Measurements from ENCODE around the gene SSTR5. TPM values are rescaled to one million over a fixed set of nuclear protein-coding genes. Genes with fewer than 3 reads are reported as not detected.

Gene SSTR5
- total RNA-seq, 1 donor from 2014 or later, result not detected

DNA sequence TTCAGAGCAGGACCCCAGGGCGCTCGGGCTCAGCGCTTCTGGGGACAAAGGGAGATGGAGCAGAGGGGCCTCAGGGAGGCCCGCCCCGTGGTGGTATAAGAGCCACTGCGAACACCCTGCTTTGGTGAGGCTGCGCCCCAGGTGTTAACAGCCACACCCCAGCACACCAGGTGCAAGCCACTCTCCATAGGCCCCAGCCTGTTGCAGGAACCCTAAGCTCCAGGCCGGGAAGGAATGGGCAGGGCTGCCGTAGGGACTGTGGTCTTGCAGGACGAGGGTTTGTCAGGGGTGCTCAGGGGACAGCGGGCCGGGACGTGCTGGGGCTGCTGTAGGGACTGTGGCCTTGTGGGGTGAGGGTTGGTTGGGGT lies 17.0 kb upstream of the SSTR5 start:
- Mint-ChIP-seq H3K4me1 (no peaks in the 10 kb centered on the region), H3K27me3 (peaks cover 7% of the 10 kb centered on the region), H3K36me3 (ENCODE audit: low read depth) (no peaks in the 10 kb centered on the region), H3K27ac (no peak overlapping the region), H3K4me3 (no peak overlapping the region), H3K9me3 (peaks cover 4% of the 10 kb centered on the region)
- ATAC-seq (ENCODE audit: low read depth), result no peak
- TF ChIP-seq, protein P1, sequence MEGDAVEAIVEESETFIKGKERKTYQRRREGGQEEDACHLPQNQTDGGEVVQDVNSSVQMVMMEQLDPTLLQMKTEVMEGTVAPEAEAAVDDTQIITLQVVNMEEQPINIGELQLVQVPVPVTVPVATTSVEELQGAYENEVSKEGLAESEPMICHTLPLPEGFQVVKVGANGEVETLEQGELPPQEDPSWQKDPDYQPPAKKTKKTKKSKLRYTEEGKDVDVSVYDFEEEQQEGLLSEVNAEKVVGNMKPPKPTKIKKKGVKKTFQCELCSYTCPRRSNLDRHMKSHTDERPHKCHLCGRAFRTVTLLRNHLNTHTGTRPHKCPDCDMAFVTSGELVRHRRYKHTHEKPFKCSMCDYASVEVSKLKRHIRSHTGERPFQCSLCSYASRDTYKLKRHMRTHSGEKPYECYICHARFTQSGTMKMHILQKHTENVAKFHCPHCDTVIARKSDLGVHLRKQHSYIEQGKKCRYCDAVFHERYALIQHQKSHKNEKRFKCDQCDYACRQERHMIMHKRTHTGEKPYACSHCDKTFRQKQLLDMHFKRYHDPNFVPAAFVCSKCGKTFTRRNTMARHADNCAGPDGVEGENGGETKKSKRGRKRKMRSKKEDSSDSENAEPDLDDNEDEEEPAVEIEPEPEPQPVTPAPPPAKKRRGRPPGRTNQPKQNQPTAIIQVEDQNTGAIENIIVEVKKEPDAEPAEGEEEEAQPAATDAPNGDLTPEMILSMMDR (IDR thresholded peaks at IDR 0.05), result no peak
- DNase-seq, result no peak
- intact Hi-C loops (cut with micrococcal nuclease), result no loop called here
- POLR2A ChIA-PET, result no interaction called here
- CTCF ChIA-PET, result no interaction called here

DNA sequence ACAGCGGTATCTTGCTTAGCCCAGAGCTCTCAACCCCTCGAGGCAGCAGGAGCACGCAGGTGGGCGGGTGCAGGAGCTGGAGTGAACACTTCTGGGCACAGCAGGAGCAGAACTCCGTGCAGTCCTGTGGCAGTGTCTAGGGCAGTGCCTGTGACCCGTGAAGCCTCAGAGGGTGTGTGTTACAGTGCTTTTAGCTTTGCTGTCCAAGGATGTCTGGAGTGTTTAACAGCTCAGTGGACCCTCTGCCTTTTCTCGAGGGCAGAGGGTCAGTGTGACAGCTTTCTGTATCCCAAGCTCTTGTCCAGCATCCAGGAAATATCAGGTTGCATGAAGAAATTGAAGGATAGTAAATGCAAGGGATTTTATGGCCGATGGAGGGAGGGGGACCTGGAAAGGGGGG lies 16.4 kb upstream of the SSTR5 start:
- Mint-ChIP-seq H3K36me3 (ENCODE audit: low read depth) (no peaks in the 10 kb centered on the region), H3K27ac (no peak overlapping the region), H3K4me3 (no peak overlapping the region), H3K9me3 (peaks cover 4% of the 10 kb centered on the region), H3K27me3 (peaks cover 7% of the 10 kb centered on the region), H3K4me1 (no peaks in the 10 kb centered on the region)
- TF ChIP-seq, protein P1 (IDR thresholded peaks at IDR 0.05), result no peak
- no peak for ATAC-seq (ENCODE audit: low read depth)
- intact Hi-C loops (cut with micrococcal nuclease), result no loop called here
- CTCF ChIA-PET, result no interaction called here
- POLR2A ChIA-PET, result no interaction called here
- no peak for DNase-seq

DNA sequence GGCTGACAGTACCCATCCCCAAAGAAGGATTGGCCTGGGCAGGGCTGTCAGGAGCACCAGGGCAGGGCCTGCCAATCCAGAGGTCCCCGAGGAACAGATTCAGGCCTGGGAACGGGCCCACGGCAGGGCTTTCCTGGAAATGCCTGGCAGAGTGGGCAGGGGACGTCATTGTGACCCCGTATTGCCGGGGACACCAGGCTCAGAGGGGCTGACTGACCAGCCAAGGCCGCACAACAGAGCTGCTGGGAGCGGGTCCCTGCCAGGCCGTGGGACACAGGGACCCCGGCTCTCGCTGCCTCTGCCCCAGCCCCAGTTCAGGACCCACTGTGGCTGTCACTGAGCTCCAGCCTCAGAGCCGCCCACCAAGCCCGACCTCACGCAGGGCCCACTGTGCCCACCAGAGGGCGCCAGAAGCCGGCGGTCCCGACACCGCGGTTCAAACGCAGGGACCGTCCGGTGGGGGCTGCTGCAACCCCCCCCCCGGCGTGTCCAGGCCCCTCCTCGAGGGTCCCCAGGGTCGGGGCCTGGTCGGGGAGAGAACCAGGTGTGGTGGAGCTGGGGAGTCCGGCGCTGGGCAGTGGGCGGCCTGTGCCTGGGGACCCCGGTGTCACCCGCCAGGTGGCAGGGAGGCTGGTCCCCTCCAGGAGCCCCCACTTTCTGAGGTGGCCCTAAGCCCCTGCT lies 15.2 kb upstream of the SSTR5 start:
- no peak for ATAC-seq (ENCODE audit: low read depth)

DNA sequence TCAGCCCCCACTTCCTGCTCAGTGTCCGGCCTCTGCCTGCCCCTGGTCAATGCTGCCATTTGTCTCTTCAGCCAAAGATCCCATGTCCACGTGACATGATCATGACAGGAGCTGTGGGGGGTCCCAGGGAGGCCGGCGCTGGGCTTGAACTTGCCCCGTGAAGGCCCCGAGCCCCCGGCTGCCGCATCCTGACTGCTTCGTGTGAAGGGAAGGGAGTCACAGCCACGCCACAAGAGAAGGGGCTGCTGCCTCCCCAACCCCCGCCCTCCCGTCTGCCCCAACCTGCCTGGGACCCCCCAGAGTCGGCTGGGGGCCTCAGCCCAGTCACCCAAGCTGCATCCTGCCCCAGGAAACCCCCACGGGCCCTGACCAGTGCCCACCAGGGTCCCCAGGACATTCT lies 14.3 kb upstream of the SSTR5 start:
- intact Hi-C loops (cut with micrococcal nuclease), result no loop called here
- POLR2A ChIA-PET, result no interaction called here
- ATAC-seq (ENCODE audit: low read depth), result no peak
- Mint-ChIP-seq H3K27me3 (peaks cover 7% of the 10 kb centered on the region), H3K36me3 (ENCODE audit: low read depth) (no peaks in the 10 kb centered on the region), H3K4me1 (no peaks in the 10 kb centered on the region), H3K9me3 (peaks cover 4% of the 10 kb centered on the region), H3K27ac (no peak overlapping the region), H3K4me3 (no peak overlapping the region)
- DNase-seq, result no peak
- CTCF ChIA-PET, result no interaction called here
- TF ChIP-seq, protein P1 (IDR thresholded peaks at IDR 0.05), result no peak

More for the DNA sequence above, 15.2 kb upstream of the SSTR5 start:
- intact Hi-C loops (cut with micrococcal nuclease), result no loop called here
- Mint-ChIP-seq H3K9me3 (peaks cover 4% of the 10 kb centered on the region), H3K36me3 (ENCODE audit: low read depth) (no peaks in the 10 kb centered on the region), H3K27ac (no peak overlapping the region), H3K4me1 (no peaks in the 10 kb centered on the region), H3K4me3 (no peak overlapping the region), H3K27me3 (peaks cover 7% of the 10 kb centered on the region)
- ChIA-PET CTCF (no interaction called here), POLR2A (no interaction called here)
- TF ChIP-seq, protein P1 (IDR thresholded peaks at IDR 0.05), result no peak
- no peak for DNase-seq

DNA sequence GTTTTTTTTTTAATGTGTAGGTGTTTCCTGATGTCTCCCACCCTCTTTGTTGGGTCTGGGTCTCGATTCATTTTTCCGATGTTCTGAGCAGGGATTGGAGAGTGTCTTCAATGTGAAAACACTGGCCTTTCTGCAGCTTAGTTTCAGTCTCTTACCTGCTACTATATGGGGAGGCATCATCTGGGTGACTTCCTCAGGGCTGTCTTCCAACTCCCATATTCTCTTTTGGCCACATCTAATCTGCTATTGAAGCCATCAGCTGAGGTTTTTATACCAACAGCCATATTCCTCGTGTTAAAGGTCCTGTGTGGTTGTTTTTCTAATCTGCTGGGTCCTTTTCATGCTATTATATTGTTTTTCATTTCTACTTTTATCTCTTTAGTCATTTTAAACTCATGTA lies 13.2 kb upstream of the SSTR5 start:
- TF ChIP-seq, protein P1 (IDR thresholded peaks at IDR 0.05), result no peak
- Mint-ChIP-seq H3K36me3 (ENCODE audit: low read depth) (no peaks in the 10 kb centered on the region), H3K4me1 (no peaks in the 10 kb centered on the region), H3K27me3 (peaks cover 9% of the 10 kb centered on the region), H3K4me3 (no peak overlapping the region), H3K9me3 (peaks cover 4% of the 10 kb centered on the region), H3K27ac (no peak overlapping the region)
- POLR2A ChIA-PET, result no interaction called here
- intact Hi-C loops (cut with micrococcal nuclease), result no loop called here
- no peak for ATAC-seq (ENCODE audit: low read depth)
- DNase-seq, result no peak
- CTCF ChIA-PET, result no interaction called here
